ENCODE results near the gene PCDHGB1. TPM values are rescaled to one million over a fixed set of nuclear protein-coding genes. Genes with fewer than 3 reads are reported as not detected.
A peak's percentile ranks its signal among the peaks of the same experiment; 100 is the strongest.
"Not testable (repeated sequence)": the region's sequence is repeated elsewhere in the genome, so short reads cannot be mapped to it uniquely, and the experiment has no call there.

Gene PCDHGB1
- total RNA-seq, 1 donor from 2014 or later, result 1.1 TPM

GRCh38 chr5:141384471-141385267 is 34.8 kb downstream of the PCDHGB1 start:
- Mint-ChIP-seq H3K4me3 (no peak overlapping the region), H3K27me3 (no peaks in the 10 kb centered on the region), H3K9me3 (no peaks in the 10 kb centered on the region), H3K4me1 (ENCODE audit: unreplicated experiment) (no peaks in the 10 kb centered on the region), H3K27ac (no peak overlapping the region), H3K36me3 (peaks cover 7% of the 10 kb centered on the region)
- peak; percentile 58 for DNase-seq (ENCODE audit: extremely low spot score, unreplicated experiment)
- TF ChIP-seq CTCF (conservative IDR thresholded peaks at IDR 0.05), result no peak

GRCh38 chr5:141387557-141388311 is 37.8 kb downstream of the PCDHGB1 start, which contains the start of gene PCDHGB4:
Gene PCDHGB4 (plus strand): TSS chr5:141387698. CDS start chr5:141387885, 187 bp downstream.
- not testable (repeated sequence) for H3K27me3 Mint-ChIP-seq; H3K4me1 Mint-ChIP-seq (ENCODE audit: unreplicated experiment); H3K27ac Mint-ChIP-seq; H3K9me3 Mint-ChIP-seq
- peak; percentile 67 for TF ChIP-seq CTCF (conservative IDR thresholded peaks at IDR 0.05)
- DNase-seq (ENCODE audit: extremely low spot score, unreplicated experiment), result peak; percentile 67
- peaks cover 16% of the 10 kb centered on the region for H3K36me3 Mint-ChIP-seq
- peak within 1 kb of the TSS; percentile 85 for H3K4me3 Mint-ChIP-seq

- H3K9me3 Mint-ChIP-seq, result peaks cover 6% of the 10 kb centered on the region
- H3K36me3 Mint-ChIP-seq, result peaks cover 16% of the 10 kb centered on the region
- no peak overlapping the region for H3K27ac Mint-ChIP-seq
- TF ChIP-seq CTCF (conservative IDR thresholded peaks at IDR 0.05), result no peak
- no peaks in the 10 kb centered on the region for H3K27me3 Mint-ChIP-seq
- H3K4me1 Mint-ChIP-seq (ENCODE audit: unreplicated experiment), result no peaks in the 10 kb centered on the region
- DNase-seq (ENCODE audit: extremely low spot score, unreplicated experiment), result no peak
- peak overlapping the region; percentile 68 for H3K4me3 Mint-ChIP-seq
These were observed 38.8 kb downstream of the PCDHGB1 start for GRCh38 chr5:141388661-141389060.

- no peak for TF ChIP-seq CTCF (conservative IDR thresholded peaks at IDR 0.05)
- Mint-ChIP-seq H3K27ac (peak overlapping the region; percentile 4), H3K36me3 (peaks cover 20% of the 10 kb centered on the region), H3K27me3 (no peaks in the 10 kb centered on the region), H3K4me3 (no peak overlapping the region), H3K4me1 (ENCODE audit: unreplicated experiment) (no peaks in the 10 kb centered on the region), H3K9me3 (peaks cover 10% of the 10 kb centered on the region)
- peak; percentile 55 for DNase-seq (ENCODE audit: extremely low spot score, unreplicated experiment)
These were observed 39.5 kb downstream of the PCDHGB1 start for GRCh38 chr5:141389153-141390042.

Data from type B pancreatic cell (in vitro differentiated cells).